Ishikawa (cell line): Measurements from ENCODE around the gene IFNA7.

Experiments
- CEBPB ChIP-seq: IDR thresholded peaks from 2 replicates; pipeline ENCODE4 v1.6.1; 2012
- EP300 ChIP-seq: IDR thresholded peaks from 2 replicates; pipeline ENCODE4 v1.6.1; 2012; ENCODE audit warnings: borderline replicate concordance
- MAX ChIP-seq: IDR thresholded peaks from 2 replicates; pipeline ENCODE4 v1.6.1; 2012
- NFIC ChIP-seq: IDR thresholded peaks from 2 replicates; pipeline ENCODE4 v1.6.1; 2012
- RAD21 ChIP-seq: IDR thresholded peaks from 2 replicates; pipeline ENCODE4 v1.6.1; 2012; ENCODE audit warnings: low read depth
- REST ChIP-seq: IDR thresholded peaks from 2 replicates; pipeline ENCODE4 v1.6.1; 2012; ENCODE audit warnings: low read depth, mild to moderate bottlenecking
- TAF1 ChIP-seq: IDR thresholded peaks from 2 replicates; pipeline ENCODE4 v1.6.1; 2012; ENCODE audit warnings: low read depth, mild to moderate bottlenecking
- YY1 ChIP-seq: IDR thresholded peaks from 2 replicates; pipeline ENCODE4 v1.6.1; 2012; ENCODE audit warnings: low read depth
- ZBTB7A ChIP-seq: IDR thresholded peaks from 2 replicates; pipeline ENCODE4 v1.6.1; 2012; ENCODE audit warnings: low read depth

- TF ChIP-seq CEBPB (no peak), EP300 (no peak), RAD21 (no peak), TAF1 (no peak), YY1 (no peak), ZBTB7A (no peak), REST (no peak), NFIC (no peak), MAX (no peak)
These were observed 46.5 kb downstream of the IFNA7 start for GRCh38 chr9:21155501-21155900.
